HEK293 (cell line): ENCODE results near the gene ITGA7.

ENCODE experiments used
- CTCF ChIA-PET: fragments of 350-600 bp; formaldehyde crosslinking; extraction: SDS; loops from one replicate; lab custom pipeline; 2021; ENCODE audit warnings: antibody characterized with exemption; lab: Yijun Ruan, JAX
- POLR2A ChIA-PET: fragments of 300-600 bp; formaldehyde crosslinking; extraction: SDS; loops from one replicate; lab custom pipeline; 2020; ENCODE audit warnings: antibody characterized with exemption, inconsistent platforms; lab: Yijun Ruan, JAX
- H3K27ac ChIP-seq: fragments of 200-500 bp; sonication (Bioruptor generic); 2 replicates; pipeline ENCODE4 v1.5.1; 2014; ENCODE audit warnings: low read depth, low read length, control low read depth, inconsistent platforms; ENCODE audit errors: extremely low read depth
- H3K36me3 ChIP-seq, 2 experiments: fragments of 200-500 bp in 1 of 2; sonication (Bioruptor generic) in 1 of 2; 1 replicate in 1 of 2; 2 replicates in 1 of 2; pipeline ENCODE4 v1.5.1; 2014 to 2017; ENCODE audit warnings: inconsistent platforms in 2 of 2, low read length in 2 of 2; ENCODE audit not compliant: control insufficient read depth in 2 of 2, insufficient read depth in 1 of 2
- H3K4me1 ChIP-seq: fragments of 200-500 bp; sonication (Bioruptor generic); 2 replicates; pipeline ENCODE4 v1.5.1; 2014; ENCODE audit warnings: mild to moderate bottlenecking, low read length, inconsistent platforms; ENCODE audit not compliant: control insufficient read depth, insufficient read depth
- H3K4me3 ChIP-seq: 2 replicates; pipeline ENCODE4 v1.5.1; 2011; ENCODE audit warnings: low read depth, mild to moderate bottlenecking, control low read depth, low read length, moderate library complexity
- H3K9me3 ChIP-seq: fragments of 200-500 bp; sonication (Bioruptor generic); 2 replicates; pipeline ENCODE4 v1.5.1; 2014; ENCODE audit warnings: low read depth, low read length, inconsistent platforms; ENCODE audit not compliant: control insufficient read depth, insufficient read depth
- BCL11A ChIP-seq: fragments of 450-650 bp; formaldehyde crosslinking; IDR thresholded peaks from 2 replicates; pipeline ENCODE4 v1.5.1; 2016; ENCODE audit warnings: low read depth, missing biosample characterization, missing genetic modification characterization
- EGR2 ChIP-seq: fragments of 450-650 bp; formaldehyde crosslinking; IDR thresholded peaks from 2 replicates; pipeline ENCODE4 v1.5.1; 2016; ENCODE audit warnings: low read depth, missing biosample characterization, missing genetic modification characterization
- HOXA7 ChIP-seq: sonication (generic); formaldehyde crosslinking; IDR thresholded peaks from 2 replicates; pipeline ENCODE4 v1.8.1; 2022; ENCODE audit warnings: missing genetic modification reagents, borderline replicate concordance
- IKZF3 ChIP-seq: fragments of 450-650 bp; IDR thresholded peaks from 2 replicates; pipeline ENCODE4 v1.5.0; 2018; ENCODE audit warnings: missing biosample characterization, mild to moderate bottlenecking, missing genetic modification characterization, moderate library complexity
- KLF8 ChIP-seq: fragments of 450-650 bp; formaldehyde crosslinking; IDR thresholded peaks from 2 replicates; pipeline ENCODE4 v1.5.1; 2016; ENCODE audit warnings: missing biosample characterization, missing genetic modification characterization
- MYNN ChIP-seq: fragments of 450-650 bp; formaldehyde crosslinking; IDR thresholded peaks from 2 replicates; pipeline ENCODE4 v1.5.1; 2016; ENCODE audit warnings: missing biosample characterization, missing genetic modification characterization, borderline replicate concordance
- PATZ1 ChIP-seq: fragments of 450-650 bp; formaldehyde crosslinking; IDR thresholded peaks from 2 replicates; pipeline ENCODE4 v1.5.1; 2016; ENCODE audit warnings: missing biosample characterization, missing genetic modification characterization
- PRDM6 ChIP-seq: fragments of 450-650 bp; formaldehyde crosslinking; IDR thresholded peaks from 2 replicates; pipeline ENCODE4 v1.5.1; 2017; ENCODE audit warnings: missing biosample characterization, missing genetic modification characterization
- SP7 ChIP-seq: fragments of 450-650 bp; formaldehyde crosslinking; IDR thresholded peaks from 2 replicates; pipeline ENCODE4 v1.5.1; 2016; ENCODE audit warnings: missing biosample characterization, missing genetic modification characterization
- ZBTB48 ChIP-seq: fragments of 450-650 bp; formaldehyde crosslinking; IDR thresholded peaks from 2 replicates; pipeline ENCODE4 v1.5.1; 2016; ENCODE audit warnings: missing biosample characterization, missing genetic modification characterization
- ZNF169 ChIP-seq: fragments of 450-650 bp; formaldehyde crosslinking; IDR thresholded peaks from 2 replicates; pipeline ENCODE4 v1.5.1; 2016; ENCODE audit warnings: missing biosample characterization, missing genetic modification characterization
- ZNF23 ChIP-seq: fragments of 450-650 bp; formaldehyde crosslinking; IDR thresholded peaks from 2 replicates; pipeline ENCODE4 v1.5.1; 2016; ENCODE audit warnings: missing biosample characterization, missing genetic modification characterization, borderline replicate concordance
- ZNF341 ChIP-seq: fragments of 450-650 bp; formaldehyde crosslinking; IDR thresholded peaks from 2 replicates; pipeline ENCODE4; 2016; ENCODE audit warnings: low read depth, missing biosample characterization, missing genetic modification characterization
- ZNF391 ChIP-seq: fragments of 450-650 bp; formaldehyde crosslinking; IDR thresholded peaks from 2 replicates; pipeline ENCODE4 v1.5.1; 2016; ENCODE audit warnings: low read depth, missing biosample characterization, missing genetic modification characterization, borderline replicate concordance
- ZNF423 ChIP-seq: fragments of 450-650 bp; formaldehyde crosslinking; IDR thresholded peaks from 2 replicates; pipeline ENCODE4 v1.5.1; 2016; ENCODE audit warnings: missing biosample characterization, missing genetic modification characterization
- ZNF449 ChIP-seq: fragments of 450-650 bp; formaldehyde crosslinking; IDR thresholded peaks from 2 replicates; pipeline ENCODE4 v1.5.1; 2017; ENCODE audit warnings: missing biosample characterization, mild to moderate bottlenecking, missing genetic modification characterization, moderate library complexity
- ZNF585B ChIP-seq: fragments of 450-650 bp; formaldehyde crosslinking; IDR thresholded peaks from 2 replicates; pipeline ENCODE4 v1.5.1; 2016; ENCODE audit warnings: missing biosample characterization, missing genetic modification characterization
- ZNF623 ChIP-seq: fragments of 450-650 bp; formaldehyde crosslinking; IDR thresholded peaks from 2 replicates; pipeline ENCODE4 v1.5.1; 2016; ENCODE audit warnings: missing biosample characterization, missing genetic modification characterization
- ZNF692 ChIP-seq: fragments of 450-650 bp; formaldehyde crosslinking; IDR thresholded peaks from 2 replicates; pipeline ENCODE4 v1.5.1; 2016; ENCODE audit warnings: missing biosample characterization, missing genetic modification characterization
- ZNF76 ChIP-seq: fragments of 450-650 bp; formaldehyde crosslinking; IDR thresholded peaks from 2 replicates; pipeline ENCODE4; 2016; ENCODE audit warnings: low read depth, missing biosample characterization, missing genetic modification characterization, borderline replicate concordance
- TF ChIP-seq, protein P1 (sequence below): IDR thresholded peaks from 2 replicates; pipeline ENCODE4 v1.6.1; 2011; ENCODE audit warnings: mild to moderate bottlenecking, low read depth, low read length, borderline replicate concordance
- TF ChIP-seq, protein P2 (sequence below): fragments of 450-650 bp; formaldehyde crosslinking; IDR thresholded peaks from 2 replicates; pipeline ENCODE4 v1.5.1; 2017; ENCODE audit warnings: missing biosample characterization, missing genetic modification characterization
- TF ChIP-seq, protein P3 (sequence below): fragments of 450-650 bp; formaldehyde crosslinking; IDR thresholded peaks from 2 replicates; pipeline ENCODE4 v1.5.1; 2016; ENCODE audit warnings: missing biosample characterization, missing genetic modification characterization

The ITGA7 gene

DNA sequence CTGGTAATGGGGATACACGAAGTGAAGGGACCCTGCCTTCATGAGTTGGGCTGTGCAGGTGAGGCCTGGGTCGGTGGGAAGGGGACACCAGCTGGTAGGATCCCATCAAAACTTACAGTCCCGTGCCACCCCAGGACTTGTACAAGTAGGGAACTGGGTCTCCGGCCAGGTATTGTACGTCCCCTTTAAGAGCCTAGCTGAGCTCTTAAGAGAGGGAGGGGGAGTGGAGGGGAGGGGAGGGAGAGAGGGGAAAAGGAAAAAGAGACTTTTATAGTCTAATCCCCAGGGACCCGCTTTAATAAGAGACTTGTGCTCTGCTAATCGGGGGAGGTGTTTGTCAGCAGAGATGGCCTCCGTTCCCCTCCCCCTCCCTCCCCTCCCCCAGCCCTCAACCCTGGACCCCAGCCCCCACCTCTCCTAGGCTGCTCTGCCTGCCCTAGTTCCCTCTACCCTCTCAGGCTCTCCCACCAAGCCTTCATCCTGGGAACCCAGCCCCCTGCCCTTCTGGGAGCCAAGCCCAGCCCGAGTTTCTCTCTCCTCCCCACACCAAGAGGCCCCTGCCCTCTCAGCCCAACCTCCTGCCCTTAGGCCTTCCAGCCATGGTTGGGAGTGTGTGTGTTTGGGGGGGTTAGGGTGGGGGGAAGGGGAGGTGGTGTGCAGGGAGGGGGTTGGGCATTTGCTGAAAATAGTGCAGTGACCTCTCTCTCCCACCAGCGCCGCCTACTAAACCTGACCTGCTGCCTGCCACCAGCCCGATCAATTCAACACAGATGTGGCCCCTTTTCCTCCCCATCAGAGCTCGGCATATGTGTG is 37.9 kb upstream of the ITGA7 start:
- Histone ChIP-seq H3K36me3 (peaks cover 3 to 38% of the 10 kb centered on the region in 2 experiments; a peak in 1 of 3 replicates), H3K4me1 (peaks cover 12% of the 10 kb centered on the region; the same call in 1 of the 2 replicates), H3K9me3 (no peaks in the 10 kb centered on the region), H3K4me3 (no peak overlapping the region), H3K27ac (peak overlapping the region; percentile 36; the same call in 1 of the 2 replicates)
- CTCF ChIA-PET: interaction anchor here (4.5 kb wide), 1 partner anchor 7 kb away, joined by 28 read pairs; no protein-coding TSS in a partner anchor
- POLR2A ChIA-PET: interaction anchor here (1.1 to 2.1 kb wide), 3 partner anchors 16 to 228 kb away, joined by 3 to 6 read pairs (median 6); partner anchors contain the start of genes CD63 and RAB5B
- TF ChIP-seq, protein P1, sequence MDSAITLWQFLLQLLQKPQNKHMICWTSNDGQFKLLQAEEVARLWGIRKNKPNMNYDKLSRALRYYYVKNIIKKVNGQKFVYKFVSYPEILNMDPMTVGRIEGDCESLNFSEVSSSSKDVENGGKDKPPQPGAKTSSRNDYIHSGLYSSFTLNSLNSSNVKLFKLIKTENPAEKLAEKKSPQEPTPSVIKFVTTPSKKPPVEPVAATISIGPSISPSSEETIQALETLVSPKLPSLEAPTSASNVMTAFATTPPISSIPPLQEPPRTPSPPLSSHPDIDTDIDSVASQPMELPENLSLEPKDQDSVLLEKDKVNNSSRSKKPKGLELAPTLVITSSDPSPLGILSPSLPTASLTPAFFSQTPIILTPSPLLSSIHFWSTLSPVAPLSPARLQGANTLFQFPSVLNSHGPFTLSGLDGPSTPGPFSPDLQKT: no peak
- TF ChIP-seq, protein P2, sequence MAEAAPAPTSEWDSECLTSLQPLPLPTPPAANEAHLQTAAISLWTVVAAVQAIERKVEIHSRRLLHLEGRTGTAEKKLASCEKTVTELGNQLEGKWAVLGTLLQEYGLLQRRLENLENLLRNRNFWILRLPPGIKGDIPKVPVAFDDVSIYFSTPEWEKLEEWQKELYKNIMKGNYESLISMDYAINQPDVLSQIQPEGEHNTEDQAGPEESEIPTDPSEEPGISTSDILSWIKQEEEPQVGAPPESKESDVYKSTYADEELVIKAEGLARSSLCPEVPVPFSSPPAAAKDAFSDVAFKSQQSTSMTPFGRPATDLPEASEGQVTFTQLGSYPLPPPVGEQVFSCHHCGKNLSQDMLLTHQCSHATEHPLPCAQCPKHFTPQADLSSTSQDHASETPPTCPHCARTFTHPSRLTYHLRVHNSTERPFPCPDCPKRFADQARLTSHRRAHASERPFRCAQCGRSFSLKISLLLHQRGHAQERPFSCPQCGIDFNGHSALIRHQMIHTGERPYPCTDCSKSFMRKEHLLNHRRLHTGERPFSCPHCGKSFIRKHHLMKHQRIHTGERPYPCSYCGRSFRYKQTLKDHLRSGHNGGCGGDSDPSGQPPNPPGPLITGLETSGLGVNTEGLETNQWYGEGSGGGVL (tag by site-specific recombination): peak; percentile 87
- no peak for TF ChIP-seq HOXA7
- no peak for TF ChIP-seq ZNF391
- peak; percentile 42 for TF ChIP-seq PATZ1 (tag by site-specific recombination)
- TF ChIP-seq ZNF169 (tag by site-specific recombination): no peak
- TF ChIP-seq SP7: peak; percentile 26; the same call in 1 of the 2 replicates
- TF ChIP-seq KLF8 (tag by site-specific recombination): 0 out of 2 replicates have a peak, but pooled peaks have one; percentile 6
- TF ChIP-seq ZBTB48 (tag by site-specific recombination): peak; percentile 61; the same call in 1 of the 2 replicates
- TF ChIP-seq ZNF623 (tag by site-specific recombination): no peak
- TF ChIP-seq ZNF76 (tag by site-specific recombination): no peak
- peak; percentile 96 for TF ChIP-seq ZNF449
- peak; percentile 90 for TF ChIP-seq MYNN (tag by site-specific recombination)
- no peak for TF ChIP-seq EGR2
- TF ChIP-seq ZNF341: peak; percentile 28; the same call in 1 of the 2 replicates
- TF ChIP-seq IKZF3 (tag by site-specific recombination): peak; percentile 38; the same call in 1 of the 2 replicates
- TF ChIP-seq, protein P3, sequence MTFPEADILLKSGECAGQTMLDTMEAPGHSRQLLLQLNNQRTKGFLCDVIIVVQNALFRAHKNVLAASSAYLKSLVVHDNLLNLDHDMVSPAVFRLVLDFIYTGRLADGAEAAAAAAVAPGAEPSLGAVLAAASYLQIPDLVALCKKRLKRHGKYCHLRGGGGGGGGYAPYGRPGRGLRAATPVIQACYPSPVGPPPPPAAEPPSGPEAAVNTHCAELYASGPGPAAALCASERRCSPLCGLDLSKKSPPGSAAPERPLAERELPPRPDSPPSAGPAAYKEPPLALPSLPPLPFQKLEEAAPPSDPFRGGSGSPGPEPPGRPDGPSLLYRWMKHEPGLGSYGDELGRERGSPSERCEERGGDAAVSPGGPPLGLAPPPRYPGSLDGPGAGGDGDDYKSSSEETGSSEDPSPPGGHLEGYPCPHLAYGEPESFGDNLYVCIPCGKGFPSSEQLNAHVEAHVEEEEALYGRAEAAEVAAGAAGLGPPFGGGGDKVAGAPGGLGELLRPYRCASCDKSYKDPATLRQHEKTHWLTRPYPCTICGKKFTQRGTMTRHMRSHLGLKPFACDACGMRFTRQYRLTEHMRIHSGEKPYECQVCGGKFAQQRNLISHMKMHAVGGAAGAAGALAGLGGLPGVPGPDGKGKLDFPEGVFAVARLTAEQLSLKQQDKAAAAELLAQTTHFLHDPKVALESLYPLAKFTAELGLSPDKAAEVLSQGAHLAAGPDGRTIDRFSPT (tag by site-specific recombination): no peak
- TF ChIP-seq ZNF23 (tag by site-specific recombination): no peak
- 0 out of 2 replicates have a peak, but pooled peaks have one; percentile 37 for TF ChIP-seq ZNF423
- no peak for TF ChIP-seq ZNF585B (tag by site-specific recombination)
- TF ChIP-seq BCL11A (tag by site-specific recombination): no peak
- TF ChIP-seq PRDM6 (tag by site-specific recombination): peak; percentile 63; the same call in 1 of the 2 replicates
- TF ChIP-seq ZNF692 (tag by site-specific recombination): peak; percentile 82
